HG03097 (cell line): ENCODE data around the gene ADARB1.

Experiments
- ATAC-seq: cut with Tn5 transposase; IDR thresholded peaks from one replicate; pipeline ENCODE4 v1.9.1; 2021; ENCODE audit not compliant: unreplicated experiment, low FRiP score

Gene ADARB1

GRCh38 chr21:45037986-45038385 is 36.4 kb upstream of the ADARB1 start:
- ATAC-seq = no peak

- ATAC-seq = no peak
Measured at GRCh38 chr21:45039317-45040156, 34.8 kb upstream of the ADARB1 start.

GRCh38 chr21:45040157-45040711 is 34.1 kb upstream of the ADARB1 start:
- no peak for ATAC-seq

GRCh38 chr21:45040739-45041138 is 33.6 kb upstream of the ADARB1 start:
- ATAC-seq = no peak

- ATAC-seq = no peak
Measured at GRCh38 chr21:45041351-45041805, 33.0 kb upstream of the ADARB1 start.

- ATAC-seq = no peak
Measured at GRCh38 chr21:45041984-45042663, 32.3 kb upstream of the ADARB1 start.

GRCh38 chr21:45042664-45043161 is 31.7 kb upstream of the ADARB1 start:
- no peak for ATAC-seq

GRCh38 chr21:45043541-45044020 is 30.8 kb upstream of the ADARB1 start:
- no peak for ATAC-seq

GRCh38 chr21:45045481-45045880 is 28.9 kb upstream of the ADARB1 start:
- no peak for ATAC-seq

- ATAC-seq = no peak
Measured at GRCh38 chr21:45047257-45047656, 27.1 kb upstream of the ADARB1 start.

GRCh38 chr21:45048026-45048698 is 26.2 kb upstream of the ADARB1 start:
- no peak for ATAC-seq

GRCh38 chr21:45048968-45049367 is 25.4 kb upstream of the ADARB1 start:
- no peak for ATAC-seq

- no peak for ATAC-seq
Measured at GRCh38 chr21:45049714-45050344, 24.6 kb upstream of the ADARB1 start.

- no peak for ATAC-seq
Measured at GRCh38 chr21:45050345-45050796, 24.0 kb upstream of the ADARB1 start.

GRCh38 chr21:45050797-45051489 is 23.4 kb upstream of the ADARB1 start:
- ATAC-seq = no peak

GRCh38 chr21:45051580-45052434 is 22.6 kb upstream of the ADARB1 start:
- no peak for ATAC-seq

GRCh38 chr21:45052960-45053359 is 21.4 kb upstream of the ADARB1 start:
- ATAC-seq = no peak

- no peak for ATAC-seq
Measured at GRCh38 chr21:45053561-45054226, 20.7 kb upstream of the ADARB1 start.
